HepG2 (cell line): ENCODE results near the gene TRIO. TPM values are rescaled to one million over a fixed set of nuclear protein-coding genes. Genes with fewer than 3 reads are reported as not detected.

Source experiments
- AKAP8 ChIP-seq: sonication (generic); formaldehyde crosslinking; IDR thresholded peaks from 2 replicates; pipeline ENCODE4 v1.5.1; 2020; ENCODE audit warnings: mild to moderate bottlenecking, missing genetic modification reagents
- BHLHE40 ChIP-seq: IDR thresholded peaks from 2 replicates; pipeline ENCODE4 v1.6.1; 2011; ENCODE audit warnings: low read length, improper control_type of control experiment
- BORCS8-MEF2B ChIP-seq: sonication (generic); formaldehyde crosslinking; IDR thresholded peaks from 2 replicates; pipeline ENCODE4 v1.8.0; 2022; ENCODE audit warnings: mild to moderate bottlenecking, missing genetic modification reagents
- CBX2 ChIP-seq, 2 experiments: fragments of 200-600 bp in 1 of 2; sonication (generic); formaldehyde crosslinking in 1 of 2; IDR thresholded peaks; 2 replicates each; pipeline versions ENCODE4 v1.7.0 to v1.8.1; 2018 to 2022; ENCODE audit warnings: low read depth in 2 of 2, low read length in 1 of 2, mild to moderate bottlenecking in 1 of 2, missing genetic modification reagents in 1 of 2
- CREB1 ChIP-seq, 2 experiments: fragments of 450-650 bp in 1 of 2; IDR thresholded peaks; 2 replicates each; pipeline ENCODE4 v1.6.1; 2016 to 2017; ENCODE audit warnings: control low read depth in 1 of 2, mild to moderate bottlenecking in 1 of 2, missing compliant biosample characterization in 1 of 2, missing genetic modification characterization in 1 of 2
- ELF3 ChIP-seq: IDR thresholded peaks from 2 replicates; pipeline ENCODE4 v1.6.1; 2016; ENCODE audit warnings: missing genetic modification reagents, missing compliant biosample characterization
- HNRNPH1 ChIP-seq: fragments of 200-400 bp; formaldehyde crosslinking; optimal IDR thresholded peaks from 2 replicates; pipeline ENCODE3; 2017; ENCODE audit warnings: mild to moderate bottlenecking, low read depth, low read length
- IKZF1 ChIP-seq: fragments of 450-650 bp; IDR thresholded peaks from 2 replicates; pipeline ENCODE4 v1.7.1; 2016
- KLF6 ChIP-seq: IDR thresholded peaks from 2 replicates; pipeline ENCODE4 v1.8.0; 2016; ENCODE audit warnings: missing biosample characterization, missing genetic modification reagents
- NCOA5 ChIP-seq: sonication (generic); formaldehyde crosslinking; IDR thresholded peaks from 2 replicates; pipeline ENCODE4 v1.4.0; 2020; ENCODE audit warnings: missing genetic modification reagents
- NCOR1 ChIP-seq: fragments of 200-600 bp; sonication (generic); IDR thresholded peaks from 2 replicates; pipeline ENCODE4 v1.7.0; 2017; ENCODE audit warnings: antibody characterized with exemption, low read length, borderline replicate concordance
- NFRKB ChIP-seq: fragments of 450-650 bp; IDR thresholded peaks from 2 replicates; pipeline ENCODE4 v1.6.1; 2017
- PITX1 ChIP-seq: sonication (generic); formaldehyde crosslinking; IDR thresholded peaks from 2 replicates; pipeline ENCODE4 v1.5.1; 2020; ENCODE audit warnings: mild to moderate bottlenecking, missing genetic modification reagents
- SOX6 ChIP-seq, 2 experiments: fragments of 450-650 bp in 1 of 2; sonication (generic) in 1 of 2; formaldehyde crosslinking in 1 of 2; IDR thresholded peaks; 2 replicates each; pipeline versions ENCODE4 v1.4.0 to v1.6.1; 2017 to 2020; ENCODE audit warnings: antibody characterized with exemption in 1 of 2, mild to moderate bottlenecking in 1 of 2, missing genetic modification reagents in 1 of 2
- STAT5B ChIP-seq: sonication (generic); formaldehyde crosslinking; IDR thresholded peaks from 2 replicates; pipeline ENCODE4 v1.4.0; 2020; ENCODE audit warnings: missing genetic modification reagents
- TAF15 ChIP-seq: fragments of 200-400 bp; formaldehyde crosslinking; IDR thresholded peaks from one replicate; pipeline ENCODE4 v1.6.1; 2018; ENCODE audit warnings: mild to moderate bottlenecking, low read depth, low read length; ENCODE audit not compliant: poor library complexity, severe bottlenecking
- TGIF2 ChIP-seq: IDR thresholded peaks from 2 replicates; pipeline ENCODE4 v1.6.1; 2016; ENCODE audit warnings: control low read depth, missing compliant biosample characterization
- TMF1 ChIP-seq: sonication (generic); formaldehyde crosslinking; IDR thresholded peaks from 2 replicates; pipeline ENCODE4 v1.8.1; 2022; ENCODE audit warnings: low read depth, missing genetic modification reagents
- TOPORS ChIP-seq: sonication (generic); formaldehyde crosslinking; IDR thresholded peaks from 2 replicates; pipeline ENCODE4 v1.8.0; 2023; ENCODE audit warnings: mild to moderate bottlenecking, missing genetic modification reagents
- XBP1 ChIP-seq: sonication (generic); formaldehyde crosslinking; IDR thresholded peaks from 2 replicates; pipeline ENCODE4 v1.5.0; 2020; ENCODE audit warnings: missing genetic modification reagents
- ZBTB10 ChIP-seq: sonication (generic); formaldehyde crosslinking; IDR thresholded peaks from 2 replicates; pipeline ENCODE4 v1.4.0; 2020; ENCODE audit warnings: missing genetic modification reagents, borderline replicate concordance
- ZFX ChIP-seq: sonication (generic); formaldehyde crosslinking; IDR thresholded peaks from 2 replicates; pipeline ENCODE4 v1.4.0; 2020; ENCODE audit warnings: mild to moderate bottlenecking, low read depth, missing genetic modification reagents, moderate library complexity
- ZNF256 ChIP-seq: sonication (generic); formaldehyde crosslinking; conservative IDR thresholded peaks from 2 replicates; pipeline ENCODE4 v1.4.0; 2020; ENCODE audit warnings: missing genetic modification reagents
- ZNF660 ChIP-seq: sonication (generic); formaldehyde crosslinking; IDR thresholded peaks from 2 replicates; pipeline ENCODE4 v1.5.1; 2020; ENCODE audit warnings: mild to moderate bottlenecking, low read depth, missing genetic modification reagents, borderline replicate concordance
- ZNF75D ChIP-seq: sonication (generic); formaldehyde crosslinking; IDR thresholded peaks from 2 replicates; pipeline ENCODE4 v1.8.1; 2023; ENCODE audit warnings: missing genetic modification reagents, mild to moderate bottlenecking, borderline replicate concordance
- polyA plus RNA-seq, 8 experiments: library from polyadenylated mRNA; depleted of rRNA in 3 of 8; stranded (reverse) in 7 of 8; unstranded in 1 of 8; fragments of >200 nt; fragmentation: Illumina TruSeq in 4 of 8; extraction: Trizol in 4 of 8; gene quantifications; 2 replicates each; pipeline versions ENCODE4 v1.2.1 to v1.2.3, GENCODE V29; 2011 to 2016; ENCODE audit warnings: low read depth in 4 of 8, missing spikeins in 1 of 8, mixed read lengths in 1 of 8; ENCODE audit not compliant: insufficient read depth in 1 of 8
- total RNA-seq, 5 experiments: library from RNA; depleted of rRNA; stranded (reverse); fragments of >200 nt; fragmentation: Illumina TruSeq; extraction: Trizol; gene quantifications; 2 replicates each; pipeline ENCODE4 v1.2.3, GENCODE V29; 2016; ENCODE audit warnings: low read depth in 1 of 5

Gene TRIO
- total and polyA plus RNA-seq, 2 of the 13 experiments (the other 11 are each of a cell fraction or from before 2014, with no cell fraction given), result 45.2 to 45.9 TPM

GRCh38 chr5:14208071-14209021 lies 65.2 kb downstream of the TRIO start (continued):
- TF ChIP-seq ZNF75D, result no peak
- TF ChIP-seq SOX6 (IDR thresholded peaks at IDR 0.05), result no peak
- peak; percentile 79 for TF ChIP-seq SOX6 (CRISPR knock-in tag; IDR thresholded peaks at IDR 0.05)
- TF ChIP-seq HNRNPH1, result no peak
- TF ChIP-seq ZFX (CRISPR knock-in tag), result no peak
- TF ChIP-seq STAT5B (CRISPR knock-in tag), result no peak
- no peak for TF ChIP-seq NCOA5 (CRISPR knock-in tag)
- TF ChIP-seq XBP1 (CRISPR knock-in tag), result no peak
- TF ChIP-seq BORCS8-MEF2B (CRISPR knock-in tag), result no peak
- TF ChIP-seq TOPORS (CRISPR knock-in tag), result no peak
- no peak for TF ChIP-seq ZBTB10 (CRISPR knock-in tag)
- no peak for TF ChIP-seq IKZF1
- no peak for TF ChIP-seq KLF6 (CRISPR knock-in tag)
- peak; percentile 39; the same call in 1 of the 2 replicates for TF ChIP-seq NCOR1
- TF ChIP-seq CBX2 (IDR thresholded peaks at IDR 0.05; ENCODE audit: low read depth, low read length), result no peak
- no peak for TF ChIP-seq CBX2 (CRISPR knock-in tag; IDR thresholded peaks at IDR 0.05; ENCODE audit: low read depth)
- no peak for TF ChIP-seq TAF15
- no peak for TF ChIP-seq TMF1
- no peak for TF ChIP-seq NFRKB
- no peak for TF ChIP-seq TGIF2
- no peak for TF ChIP-seq BHLHE40
- TF ChIP-seq PITX1, result 0 out of 2 replicates have a peak, but pooled peaks have one; percentile 59
- TF ChIP-seq ZNF256 (CRISPR knock-in tag), result no peak
- peak; percentile 42; the same call in 1 of the 2 replicates for TF ChIP-seq ELF3 (CRISPR knock-in tag)
- 0 out of 2 replicates have a peak, but pooled peaks have one; percentile 2 for TF ChIP-seq CREB1 (IDR thresholded peaks at IDR 0.05)
- no peak; the same call in 1 of the 2 replicates for TF ChIP-seq CREB1 (CRISPR knock-in tag; IDR thresholded peaks at IDR 0.05)
- TF ChIP-seq AKAP8, result no peak
- TF ChIP-seq ZNF660 (CRISPR knock-in tag), result no peak
